HG03045 (cell line): Measurements from ENCODE around the gene PAX6.
"Not testable (repeated sequence)": the region's sequence is repeated elsewhere in the genome, so short reads cannot be mapped to it uniquely, and the experiment has no call there.

Experiments used
- ATAC-seq: cut with Tn5 transposase; IDR thresholded peaks from one replicate; pipeline ENCODE4 v1.9.1; 2021; ENCODE audit warnings: mild to moderate bottlenecking, moderate library complexity; ENCODE audit not compliant: unreplicated experiment

Gene PAX6

DNA sequence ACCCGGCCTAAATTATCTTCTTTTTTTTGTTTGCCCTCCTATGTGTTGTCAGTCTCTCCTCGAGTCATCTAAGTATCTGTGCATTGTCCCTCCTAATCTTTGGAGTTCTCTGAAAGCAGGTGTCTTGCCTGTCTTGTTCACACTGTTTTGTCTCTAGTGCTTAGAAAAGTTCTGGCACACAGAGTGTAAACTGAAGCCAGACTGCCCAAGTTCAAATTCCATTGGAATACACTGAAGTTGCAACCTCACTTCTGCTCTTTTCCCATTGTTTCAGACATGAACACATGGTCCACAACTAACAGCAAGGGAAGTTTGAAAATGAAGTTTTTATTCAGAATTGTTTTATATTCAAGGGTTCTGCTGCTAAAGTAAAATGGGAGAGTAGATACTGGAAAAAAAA is 38.7 kb downstream of the PAX6 start:
- ATAC-seq = no peak

GRCh38 chr11:31770011-31770700 is 41.0 kb downstream of the PAX6 start:
- ATAC-seq = no peak

DNA sequence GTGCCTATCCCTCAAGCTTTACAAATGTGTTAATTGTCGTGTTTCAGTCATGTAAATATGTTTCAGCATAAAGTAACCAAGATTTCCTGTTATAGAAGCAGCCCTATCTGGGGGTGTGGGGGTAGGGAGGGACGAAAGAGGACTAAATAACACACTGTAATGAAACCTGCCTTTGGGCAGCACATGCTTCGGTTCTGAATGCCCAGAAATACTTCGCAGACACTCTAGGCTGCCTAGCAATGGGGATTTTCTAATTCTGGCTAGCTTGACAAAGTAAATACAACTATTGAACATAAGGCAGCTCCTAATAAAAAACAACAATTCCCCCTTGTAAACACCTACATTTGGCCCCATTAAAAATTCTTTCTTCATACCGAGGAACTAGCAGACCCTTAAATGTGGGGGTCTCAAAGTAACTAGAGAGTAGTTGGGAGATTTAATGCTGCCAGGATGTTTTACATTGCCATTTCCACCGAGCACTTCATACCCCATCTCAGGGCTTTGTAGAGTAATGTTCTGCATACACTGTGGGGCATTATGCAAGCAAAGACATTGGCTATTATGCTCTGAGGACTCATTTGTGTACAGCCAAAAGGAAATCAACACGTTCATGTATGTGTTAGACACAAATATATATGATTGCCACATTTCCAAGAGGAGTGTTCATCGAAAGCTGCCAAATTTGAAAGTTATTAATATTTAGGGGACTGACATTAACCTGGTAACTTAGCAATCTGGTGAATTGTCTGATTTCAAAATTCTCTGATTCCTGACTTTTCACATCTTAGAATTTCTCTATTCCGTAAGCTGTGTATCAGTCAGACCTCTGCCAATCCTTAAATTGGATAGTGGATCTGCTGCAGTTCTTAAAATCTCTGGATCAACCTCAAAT is 42.1 kb downstream of the PAX6 start:
- ATAC-seq = no peak

DNA sequence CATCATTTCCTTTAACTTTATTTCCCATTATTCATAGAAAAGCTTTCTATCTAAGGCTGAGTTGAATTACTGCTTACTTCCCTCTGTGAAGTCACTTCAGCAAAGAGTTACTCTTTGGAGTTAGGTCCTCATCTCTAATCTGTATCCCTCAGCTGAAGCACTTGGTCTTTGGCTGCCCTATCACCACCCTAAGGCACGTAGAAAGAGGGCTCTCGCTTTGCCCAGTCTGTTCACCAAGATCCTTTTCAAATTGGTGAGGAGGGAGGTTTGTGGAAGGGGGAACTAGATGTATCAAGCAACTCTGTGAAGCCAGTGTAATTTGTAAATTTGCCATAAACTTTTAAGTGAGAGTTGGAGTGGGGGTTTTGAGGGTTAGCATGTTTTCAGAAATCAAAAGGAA is 43.4 kb downstream of the PAX6 start:
- no peak for ATAC-seq

DNA sequence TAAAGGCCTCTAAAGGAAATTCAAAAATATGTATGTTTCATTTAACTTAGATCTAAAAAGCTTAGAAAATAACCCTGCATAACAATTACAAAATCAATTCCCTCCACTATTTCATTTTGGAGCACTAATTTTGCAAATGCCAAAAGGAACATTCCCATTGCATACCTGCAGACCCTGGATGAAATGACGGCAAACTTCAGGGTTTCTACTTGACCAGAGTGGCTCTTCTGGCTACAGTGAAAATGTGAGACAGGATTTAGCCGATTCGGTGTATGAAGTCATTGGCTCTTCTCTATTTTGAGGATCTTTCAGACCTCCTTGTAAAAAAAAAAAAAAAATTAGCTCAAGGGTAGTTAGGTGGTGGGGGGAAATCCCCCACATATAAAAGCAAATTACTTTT is 44.1 kb downstream of the PAX6 start:
- ATAC-seq = no peak

DNA sequence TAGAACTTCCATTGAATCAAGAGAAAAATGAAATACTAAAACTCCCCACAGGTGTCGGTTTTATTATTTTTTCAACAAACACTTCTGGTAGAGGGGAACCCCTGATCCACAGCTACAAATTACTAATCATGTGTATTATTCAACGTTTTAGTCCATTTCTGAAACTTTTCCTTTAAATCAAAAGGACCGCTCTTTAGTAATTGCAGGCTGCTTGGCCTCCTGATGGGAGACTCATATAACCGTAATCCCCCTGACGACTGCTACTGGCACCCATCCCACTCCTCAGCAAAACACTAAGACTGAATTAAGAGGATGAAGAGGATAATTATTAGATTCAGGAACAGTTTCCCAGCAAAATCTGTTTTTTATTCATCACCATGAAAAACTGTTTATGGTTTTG is 46.4 kb downstream of the PAX6 start:
- ATAC-seq = no peak

- ATAC-seq = no peak
Measured at GRCh38 chr11:31764261-31764660, 46.9 kb downstream of the PAX6 start.

GRCh38 chr11:31763296-31763695 is 47.8 kb downstream of the PAX6 start:
- no peak for ATAC-seq

DNA sequence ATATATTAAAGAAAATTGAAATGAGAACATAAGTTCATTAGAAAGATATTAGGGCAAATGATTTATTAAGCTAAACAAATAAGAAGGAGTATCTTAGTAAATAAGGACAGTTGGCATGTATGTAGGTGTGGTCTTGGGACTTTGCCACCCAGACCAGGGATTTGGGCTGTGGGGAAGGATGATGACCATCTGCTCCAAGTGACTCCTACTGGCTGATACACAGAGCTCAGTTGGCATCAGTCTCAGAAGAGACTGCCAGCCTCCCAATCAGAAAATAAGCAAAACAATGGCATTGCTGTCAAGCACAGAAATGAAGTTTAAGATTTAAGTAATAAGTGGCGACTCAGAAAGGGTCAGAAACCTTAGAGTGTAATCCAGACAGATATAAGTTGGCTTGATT is 49.5 kb downstream of the PAX6 start:
- no peak for ATAC-seq

DNA sequence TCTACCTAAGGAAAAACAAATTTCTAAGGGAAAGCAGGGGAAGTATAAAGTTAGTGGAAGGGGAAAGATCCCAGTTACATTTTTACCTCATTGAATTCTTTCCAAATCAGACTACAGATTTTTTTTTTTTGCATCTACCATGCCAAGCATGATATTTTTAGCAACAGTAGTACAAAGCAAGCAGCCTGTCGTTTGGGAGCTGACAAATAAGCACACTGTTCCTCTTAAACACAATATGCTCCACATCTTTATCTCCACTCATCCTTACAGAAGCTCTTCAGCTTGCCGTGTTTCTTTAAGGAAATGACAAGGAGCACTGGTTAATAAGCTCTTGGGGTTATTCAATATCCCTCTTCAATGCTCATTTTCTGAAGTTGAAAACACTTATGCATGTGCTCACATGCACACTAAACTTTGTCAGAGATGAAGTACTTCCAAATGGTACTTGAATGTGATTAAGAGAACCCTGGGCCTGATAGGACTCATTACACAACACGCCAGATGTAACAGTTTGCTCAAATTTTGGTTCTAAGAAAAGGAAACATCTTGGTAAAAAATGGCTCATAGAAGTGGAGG is 53.8 kb downstream of the PAX6 start:
- ATAC-seq = no peak

DNA sequence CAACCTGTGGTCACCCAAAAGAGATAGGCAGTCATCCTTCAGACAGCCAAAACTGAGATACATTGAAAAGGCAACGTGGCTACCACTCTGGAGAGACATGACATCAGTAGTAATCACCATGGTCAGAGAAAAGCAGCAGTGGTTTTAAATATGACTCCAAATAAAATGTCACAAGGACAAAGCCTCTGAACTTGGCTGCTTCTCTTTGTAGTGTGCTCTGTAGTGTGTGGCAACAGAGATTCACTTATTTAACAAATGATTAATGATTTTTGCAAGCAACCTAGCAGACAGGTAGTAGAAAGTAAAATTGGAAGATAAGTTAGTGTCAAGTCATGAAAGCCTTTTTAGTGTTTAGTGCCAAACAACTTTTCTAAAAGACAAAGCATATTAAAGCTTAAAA is 63.5 kb downstream of the PAX6 start:
- ATAC-seq = no peak

DNA sequence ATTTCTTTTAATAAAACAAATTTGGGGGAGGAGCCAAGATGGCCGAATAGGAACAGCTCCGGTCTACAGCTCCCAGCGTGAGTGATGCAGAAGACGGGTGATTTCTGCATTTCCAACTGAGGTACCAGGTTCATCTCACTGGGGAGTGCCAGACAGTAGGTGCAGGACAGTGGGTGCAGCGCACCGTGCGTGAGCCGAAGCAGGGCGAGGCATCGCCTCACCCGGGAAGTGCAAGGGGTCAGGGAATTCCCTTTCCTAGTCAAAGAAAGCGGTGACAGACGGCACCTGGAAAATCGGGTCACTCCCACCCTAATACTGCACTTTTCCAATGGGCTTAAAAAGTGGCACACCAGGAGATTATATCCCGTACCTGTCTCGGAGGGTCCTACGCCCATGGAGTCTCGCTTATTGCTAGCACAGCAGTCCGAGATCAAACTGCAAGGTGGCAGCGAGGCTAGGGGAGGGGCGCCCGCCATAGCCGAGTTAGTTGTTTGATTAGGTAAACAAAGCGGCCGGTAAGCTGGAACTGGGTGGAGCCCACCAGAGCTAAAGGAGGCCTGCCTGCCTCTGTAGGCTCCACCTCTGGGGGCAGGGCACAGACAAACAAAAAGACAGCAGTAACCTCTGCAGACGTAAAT is 70.3 kb downstream of the PAX6 start:
- ATAC-seq = not testable (repeated sequence)

GRCh38 chr11:31740131-31740530 is 71.0 kb downstream of the PAX6 start:
- no peak for ATAC-seq
